K562 (cell line): Measurements from ENCODE around the gene FOXB2. TPM values are rescaled to one million over a fixed set of nuclear protein-coding genes. Genes with fewer than 3 reads are reported as not detected.

Experiments used
- ATAC-seq: fragments of 200-7000 bp; cut with Tn5 transposase; 3 replicates; pipeline ENCODE4 v1.9.1; 2020; ENCODE audit warnings: moderate library complexity
- BruUV-seq: library from RNA; stranded (reverse); fragments of 400-500 nt; replicated peaks from 2 replicates; lab custom pipeline; 2021; lab: Mats Ljungman, UMichigan
- CTCF ChIA-PET: fragments of 300-600 bp; formaldehyde crosslinking; extraction: SDS; loops from one replicate; lab custom pipeline; 2021; ENCODE audit warnings: low intra/inter-chr PET ratio; lab: Yijun Ruan, JAX
- POLR2A ChIA-PET: fragments of 300-600, 350-650 bp; sonication (Branson Sonifier 250); formaldehyde crosslinking; extraction: SDS; loops from one replicate; lab custom pipeline; 2021; ENCODE audit warnings: antibody characterized with exemption, inconsistent platforms; lab: Yijun Ruan, JAX
- DNase-seq, 4 experiments: peaks; one replicate each; pipeline versions ENCODE4 v3.0.0 to v3.0.0-alpha.2; 2011 to 2018; ENCODE audit warnings: low spot score in 3 of 4, mixed read lengths in 3 of 4; ENCODE audit errors: extremely low read depth in 1 of 4
- FAIRE-seq: peaks from 2 replicates; lab custom pipeline; 2011; peaks lifted over from hg19 to GRCh38; lab: Jason Lieb, UNC
- H2AFZ ChIP-seq: 2 replicates; pipeline ENCODE4 v1.6.0; 2011; ENCODE audit warnings: low read depth, low read length, control low read depth, inconsistent platforms
- H3K27ac ChIP-seq: fragments of 200-600 bp; 3 replicates; pipeline ENCODE4 v1.8.0; 2011; ENCODE audit warnings: low read depth, mild to moderate bottlenecking, control low read depth, inconsistent platforms, low read length, moderate library complexity, mixed read lengths; ENCODE audit errors: extremely low read depth
- H3K27me3 ChIP-seq, 2 experiments: fragments of 300-600 bp in 1 of 2; 2 replicates in 1 of 2; 3 replicates in 1 of 2; pipeline versions ENCODE4 v1.6.0 to v1.8.0; 2011; ENCODE audit warnings: inconsistent platforms in 2 of 2, low read length in 2 of 2, mild to moderate bottlenecking in 1 of 2, mixed read lengths in 1 of 2, moderate library complexity in 1 of 2; ENCODE audit not compliant: control insufficient read depth in 2 of 2, insufficient read depth in 2 of 2
- H3K36me3 ChIP-seq: fragments of 300-600 bp; 3 replicates; pipeline ENCODE4 v1.8.0; 2011; ENCODE audit warnings: mild to moderate bottlenecking, low read length, inconsistent platforms; ENCODE audit not compliant: control insufficient read depth, insufficient read depth
- H3K4me1 ChIP-seq, 2 experiments: fragments of 200-600 bp in 1 of 2; replicated peaks in 1 of 2; 2 replicates in 1 of 2; 3 replicates in 1 of 2; pipeline versions ENCODE4 v1.5.1 to v1.8.0; 2011; ENCODE audit warnings: inconsistent platforms in 2 of 2, low read length in 2 of 2, mild to moderate bottlenecking in 1 of 2, mixed read lengths in 1 of 2, moderate library complexity in 1 of 2; ENCODE audit not compliant: control insufficient read depth in 2 of 2, insufficient read depth in 2 of 2
- H3K4me2 ChIP-seq: 2 replicates; pipeline ENCODE4 v1.6.1; 2011; ENCODE audit warnings: low read length, control low read depth, inconsistent platforms, mixed read lengths; ENCODE audit not compliant: insufficient read depth
- H3K4me3 ChIP-seq: fragments of 200-600 bp; sonication (generic), shearing (Covaris generic); 2 replicates; pipeline ENCODE4 v1.5.1; 2016; ENCODE audit warnings: control low read depth, inconsistent platforms
- H3K79me2 ChIP-seq: fragments of 200-600 bp; 3 replicates; pipeline ENCODE4 v1.8.0; 2011; ENCODE audit warnings: low read length, inconsistent platforms; ENCODE audit not compliant: control insufficient read depth, insufficient read depth
- H3K9ac ChIP-seq, 2 experiments: 2 replicates each; pipeline versions ENCODE4 v1.6.0 to v1.6.1; 2011; ENCODE audit warnings: low read depth in 2 of 2, low read length in 2 of 2, control low read depth in 1 of 2, inconsistent platforms in 1 of 2, mild to moderate bottlenecking in 1 of 2, mixed read lengths in 1 of 2; ENCODE audit not compliant: insufficient read depth in 1 of 2
- H3K9me1 ChIP-seq: one replicate; pipeline ENCODE4 v1.6.0; 2011; ENCODE audit warnings: inconsistent platforms, mild to moderate bottlenecking, low read length, moderate library complexity; ENCODE audit not compliant: control insufficient read depth, insufficient read depth
- H3K9me3 ChIP-seq: replicated peaks from 2 replicates; pipeline ENCODE4 v1.5.1; 2011; ENCODE audit warnings: low read depth, low read length, inconsistent platforms; ENCODE audit not compliant: control insufficient read depth, insufficient read depth
- H4K20me1 ChIP-seq: replicated peaks from 2 replicates; pipeline ENCODE4 v1.6.1; 2011; ENCODE audit warnings: low read length, inconsistent platforms, mixed read lengths; ENCODE audit not compliant: control insufficient read depth, insufficient read depth
- BMI1 ChIP-seq: fragments of 150-350 bp; IDR thresholded peaks from 2 replicates; pipeline ENCODE4 v1.6.1; 2014; ENCODE audit warnings: low read length
- CBFA2T2 ChIP-seq: fragments of 450-650 bp; conservative IDR thresholded peaks from 2 replicates; pipeline ENCODE4 v1.6.1; 2017; ENCODE audit warnings: mild to moderate bottlenecking
- DEAF1 ChIP-seq: fragments of 450-650 bp; formaldehyde crosslinking; IDR thresholded peaks from 2 replicates; pipeline ENCODE4 v1.4.0; 2020; ENCODE audit warnings: mild to moderate bottlenecking, moderate library complexity
- FOS ChIP-seq: IDR thresholded peaks from 3 replicates; pipeline ENCODE4 v1.6.1; 2011; ENCODE audit not compliant: insufficient read length; ENCODE audit errors: extremely low read depth
- HEY1 ChIP-seq: fragments of 250-450 bp; sonication (Bioruptor Pico); IDR thresholded peaks from 2 replicates; pipeline ENCODE4 v1.5.0; 2020; ENCODE audit warnings: mild to moderate bottlenecking, moderate library complexity, borderline replicate concordance
- MAFG ChIP-seq: fragments of 450-650 bp; conservative IDR thresholded peaks from 2 replicates; pipeline ENCODE4 v1.6.1; 2016; ENCODE audit warnings: missing genetic modification characterization, missing compliant biosample characterization
- ZFP30 ChIP-seq: fragments of 250-450 bp; sonication (Bioruptor Pico); IDR thresholded peaks from 2 replicates; pipeline ENCODE4 v1.8.0; 2022; ENCODE audit warnings: moderate library complexity, mild to moderate bottlenecking, inconsistent platforms, borderline replicate concordance
- ZNF41 ChIP-seq: fragments of 250-450 bp; sonication (Bioruptor Pico); conservative IDR thresholded peaks from 2 replicates; pipeline ENCODE4 v1.4.0; 2020; ENCODE audit warnings: mild to moderate bottlenecking
- ZNF507 ChIP-seq: conservative IDR thresholded peaks from 2 replicates; pipeline ENCODE4 v1.6.1; 2017; ENCODE audit warnings: missing genetic modification characterization, missing compliant biosample characterization
- ZNF589 ChIP-seq: fragments of 200-800 bp; sonication (Bioruptor generic); IDR thresholded peaks from 2 replicates; pipeline ENCODE4 v1.6.1; 2016; ENCODE audit warnings: low read depth, missing genetic modification characterization, missing compliant biosample characterization
- WGBS: fragments of 100-300 bp; shearing (Covaris generic); methylation state at CpG from one replicate; pipeline ENCODE4 v1.1.6; 2016; ENCODE audit warnings: low coverage, mixed read lengths; ENCODE audit not compliant: insufficient coverage; ENCODE audit errors: missing lambda C conversion rate; 5-methylcytosine and 5-hydroxymethylcytosine counted together
- in situ Hi-C: fragments of 300-500 bp; cut with MboI; formaldehyde crosslinking; loops from 4 replicates; pipeline ENCODE4 v1.15.0; 2018; ENCODE audit warnings: inconsistent platforms, mixed read lengths
- intact Hi-C: fragments of 100-400 bp; cut with micrococcal nuclease; formaldehyde crosslinking; loops from 2 replicates; pipeline ENCODE4 v1.14.2; 2022
- polyA plus RNA-seq, 8 experiments: library from polyadenylated mRNA; depleted of rRNA in 4 of 8; stranded (reverse) in 5 of 8; unstranded in 3 of 8; fragments of >200 nt; fragmentation: Nextera tagmentation in 2 of 8; fragmentation: Illumina TruSeq in 1 of 8; extraction: Ambion mirVana in 2 of 8; extraction: Trizol in 1 of 8; gene quantifications; 2 replicates each; pipeline versions ENCODE4 v1.2.1 to v1.2.3, GENCODE V29; 2011 to 2014; ENCODE audit warnings: inconsistent platforms in 1 of 8, missing spikeins in 1 of 8
- total RNA-seq, 7 experiments: library from RNA; depleted of rRNA in 6 of 7; stranded (reverse); fragments of >200 nt in 6 of 7; fragmentation: Illumina TruSeq in 2 of 7; extraction: Trizol in 2 of 7; gene quantifications; 2 replicates each; pipeline versions ENCODE4 v1.2.1 to v1.2.3, GENCODE V29; 2011 to 2021; ENCODE audit warnings: low replicate concordance in 1 of 7
- TF ChIP-seq, protein P1 (sequence below): fragments of 450-650 bp; IDR thresholded peaks from 2 replicates; pipeline ENCODE4 v1.6.1; 2017; ENCODE audit warnings: antibody characterized with exemption

The FOXB2 gene
- total and polyA plus RNA-seq, 9 of the 15 experiments (the other 6 are each of a cell fraction or from before 2014, with no cell fraction given), result not detected

DNA sequence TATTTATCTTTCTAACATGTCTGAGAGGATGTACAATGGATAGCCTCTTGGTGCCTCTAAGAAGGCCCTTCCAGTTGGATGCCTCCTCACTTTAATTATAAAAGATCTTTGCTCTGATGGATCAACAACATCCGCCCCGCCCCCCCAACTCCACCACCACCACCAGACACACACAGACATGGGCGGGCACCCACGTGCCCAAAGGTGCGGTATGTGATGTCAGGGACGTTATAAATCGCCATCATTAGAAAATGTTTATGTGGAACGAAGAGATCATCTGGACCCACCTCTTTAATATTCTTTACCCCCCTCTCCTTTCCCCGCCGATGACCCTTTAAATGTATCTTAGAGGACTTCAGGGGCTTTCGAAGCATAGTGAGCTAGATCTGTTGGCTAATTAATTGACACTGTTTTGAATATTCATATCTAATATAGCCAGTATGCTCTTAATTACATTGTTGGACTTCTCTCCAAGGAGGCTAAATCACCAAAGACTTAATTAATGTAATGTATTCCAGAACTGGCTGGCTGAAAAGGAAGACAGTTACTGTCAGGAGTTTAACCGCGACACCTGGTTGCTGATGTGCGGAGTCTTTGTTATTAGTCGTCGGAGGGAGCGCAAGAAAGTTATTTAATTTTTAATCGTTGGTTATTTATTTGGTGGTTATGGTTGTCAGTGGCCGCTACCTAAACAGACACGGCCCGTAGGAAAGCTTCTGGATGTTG, 6.1 kb upstream of the FOXB2 start:
- BruUV-seq, result no TSS peak
- Histone ChIP-seq H3K9me3 (no peaks in the 10 kb centered on the region), H3K9ac (no peak overlapping the region), H3K36me3 (no peaks in the 10 kb centered on the region), H2AFZ (no peak overlapping the region)
- WGBS, result 13% methylated on average over 18 of the region's 21 CpGs
- TF ChIP-seq ZFP30, result no peak
- no peak for TF ChIP-seq BMI1
- TF ChIP-seq, all 486 proteins: peak for 0
- FAIRE-seq, result no peak
- H3K4me3 ChIP-seq, result no peak overlapping the region
- H3K79me2 ChIP-seq, result no peaks in the 10 kb centered on the region
- H3K4me1 ChIP-seq, result peaks cover 0 to 5% of the 10 kb centered on the region in 2 experiments; a peak in 2 of 5 replicates
- intact Hi-C loops (no loop called here), in situ Hi-C loops (no loop called here)
- POLR2A ChIA-PET, result interaction anchor here (0.5 kb wide), 1 partner anchor 24 kb away, joined by 3 read pairs; no protein-coding TSS in a partner anchor
- H4K20me1 ChIP-seq, result no peaks in the 10 kb centered on the region
- no peak for DNase-seq
- CTCF ChIA-PET, result no interaction called here
- ATAC-seq, result no peak
- H3K9me1 ChIP-seq, result no peaks in the 10 kb centered on the region
- no peak overlapping the region for H3K4me2 ChIP-seq
- no peak overlapping the region for H3K27ac ChIP-seq
- peaks cover 0 to 51% of the 10 kb centered on the region in 2 experiments; a peak in 2 of 5 replicates for H3K27me3 ChIP-seq

DNA sequence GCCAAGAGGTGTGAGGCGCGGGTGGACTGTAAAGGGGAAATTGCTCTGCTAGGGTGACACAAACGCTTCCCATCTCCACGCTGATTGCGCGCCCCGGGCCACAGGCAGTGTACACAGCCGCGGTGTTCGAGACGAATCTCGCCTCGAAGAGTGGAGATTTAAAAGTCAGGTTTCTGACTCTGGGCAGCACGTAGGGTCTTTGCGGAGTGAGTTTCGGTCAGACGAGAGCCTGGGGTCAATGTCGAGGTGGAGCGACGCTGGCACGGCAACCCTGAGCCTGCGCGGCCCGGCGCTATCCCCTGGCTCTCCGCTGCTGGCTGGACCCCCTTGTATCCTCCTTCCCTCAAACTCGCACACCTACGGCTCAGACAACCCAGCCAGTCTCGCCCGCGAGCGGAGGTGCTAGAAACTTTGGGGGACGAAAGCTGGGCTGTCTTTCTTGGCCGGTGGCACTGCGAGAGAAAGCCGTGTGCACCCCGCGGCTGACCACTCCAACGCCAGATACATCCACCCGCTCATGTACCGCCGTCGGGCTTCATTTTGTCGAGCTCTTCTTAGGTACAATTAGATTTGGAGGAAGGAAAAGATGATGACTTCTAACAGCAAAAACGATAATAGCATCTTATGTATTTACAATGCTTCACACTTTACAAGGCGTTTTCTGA, 5.4 kb upstream of the FOXB2 start:
- Histone ChIP-seq H3K27ac (no peak overlapping the region), H2AFZ (no peak overlapping the region), H3K4me3 (no peak overlapping the region), H3K4me2 (no peak overlapping the region), H3K4me1 (peaks cover 0 to 5% of the 10 kb centered on the region in 2 experiments; a peak in 2 of 5 replicates), H3K27me3 (peaks cover 0 to 58% of the 10 kb centered on the region in 2 experiments; a peak in 2 of 5 replicates), H3K9me3 (no peaks in the 10 kb centered on the region), H3K36me3 (no peaks in the 10 kb centered on the region), H3K9me1 (no peaks in the 10 kb centered on the region), H3K79me2 (no peaks in the 10 kb centered on the region), H4K20me1 (no peaks in the 10 kb centered on the region), H3K9ac (no peak overlapping the region)
- POLR2A ChIA-PET, result interaction anchor here (0.5 kb wide), 1 partner anchor 24 kb away, joined by 3 read pairs; no protein-coding TSS in a partner anchor
- in situ Hi-C loops (no loop called here), intact Hi-C loops (no loop called here)
- CTCF ChIA-PET, result no interaction called here
- no TSS peak for BruUV-seq
- no peak for FAIRE-seq
- no peak for ATAC-seq
- DNase-seq, result no peak
- 16% methylated on average over 41 of the region's 46 CpGs for WGBS
- TF ChIP-seq, protein P1, sequence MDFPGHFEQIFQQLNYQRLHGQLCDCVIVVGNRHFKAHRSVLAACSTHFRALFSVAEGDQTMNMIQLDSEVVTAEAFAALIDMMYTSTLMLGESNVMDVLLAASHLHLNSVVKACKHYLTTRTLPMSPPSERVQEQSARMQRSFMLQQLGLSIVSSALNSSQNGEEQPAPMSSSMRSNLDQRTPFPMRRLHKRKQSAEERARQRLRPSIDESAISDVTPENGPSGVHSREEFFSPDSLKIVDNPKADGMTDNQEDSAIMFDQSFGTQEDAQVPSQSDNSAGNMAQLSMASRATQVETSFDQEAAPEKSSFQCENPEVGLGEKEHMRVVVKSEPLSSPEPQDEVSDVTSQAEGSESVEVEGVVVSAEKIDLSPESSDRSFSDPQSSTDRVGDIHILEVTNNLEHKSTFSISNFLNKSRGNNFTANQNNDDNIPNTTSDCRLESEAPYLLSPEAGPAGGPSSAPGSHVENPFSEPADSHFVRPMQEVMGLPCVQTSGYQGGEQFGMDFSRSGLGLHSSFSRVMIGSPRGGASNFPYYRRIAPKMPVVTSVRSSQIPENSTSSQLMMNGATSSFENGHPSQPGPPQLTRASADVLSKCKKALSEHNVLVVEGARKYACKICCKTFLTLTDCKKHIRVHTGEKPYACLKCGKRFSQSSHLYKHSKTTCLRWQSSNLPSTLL, result no peak
- TF ChIP-seq ZNF589 (CRISPR knock-in tag) (no peak), MAFG (no peak), HEY1 (no peak), ZNF507 (tag) (no peak), CBFA2T2 (no peak), FOS (no peak), ZNF41 (CRISPR knock-in tag) (no peak), DEAF1 (CRISPR knock-in tag) (no peak)
